Esophagus muscularis mucosa (tissue), 3 donors: Measurements from ENCODE around the gene NDUFB2.

Experiments used
- POLR2A ChIP-seq: fragments of 450-650 bp; IDR thresholded peaks from one replicate; pipeline ENCODE4 v1.6.1; 2017; ENCODE audit warnings: antibody characterized with exemption, moderate library complexity, mild to moderate bottlenecking, low read depth
- POLR2AphosphoS5 ChIP-seq, 2 donors: sonication (generic); formaldehyde crosslinking; IDR thresholded peaks; one replicate each; pipeline ENCODE4 v1.6.1; 2017; ENCODE audit warnings: antibody characterized with exemption in 2 of 2
- TF ChIP-seq, protein P1 (sequence below), 3 experiments: fragments of 200-600 bp in 2 of 3; fragments of 450-650 bp in 1 of 3; sonication (generic) in 2 of 3; IDR thresholded peaks; one replicate each; pipeline ENCODE4 v1.5.1; 2017 to 2019; ENCODE audit warnings: antibody characterized with exemption in 3 of 3, mild to moderate bottlenecking in 2 of 3, moderate library complexity in 1 of 3

GRCh38 chr7:140685407-140686087 lies 11.0 kb upstream of the NDUFB2 start:
- TF ChIP-seq POLR2A (no peak), POLR2AphosphoS5 (IDR thresholded peaks at IDR 0.05) (no peak)
- TF ChIP-seq, protein P1, sequence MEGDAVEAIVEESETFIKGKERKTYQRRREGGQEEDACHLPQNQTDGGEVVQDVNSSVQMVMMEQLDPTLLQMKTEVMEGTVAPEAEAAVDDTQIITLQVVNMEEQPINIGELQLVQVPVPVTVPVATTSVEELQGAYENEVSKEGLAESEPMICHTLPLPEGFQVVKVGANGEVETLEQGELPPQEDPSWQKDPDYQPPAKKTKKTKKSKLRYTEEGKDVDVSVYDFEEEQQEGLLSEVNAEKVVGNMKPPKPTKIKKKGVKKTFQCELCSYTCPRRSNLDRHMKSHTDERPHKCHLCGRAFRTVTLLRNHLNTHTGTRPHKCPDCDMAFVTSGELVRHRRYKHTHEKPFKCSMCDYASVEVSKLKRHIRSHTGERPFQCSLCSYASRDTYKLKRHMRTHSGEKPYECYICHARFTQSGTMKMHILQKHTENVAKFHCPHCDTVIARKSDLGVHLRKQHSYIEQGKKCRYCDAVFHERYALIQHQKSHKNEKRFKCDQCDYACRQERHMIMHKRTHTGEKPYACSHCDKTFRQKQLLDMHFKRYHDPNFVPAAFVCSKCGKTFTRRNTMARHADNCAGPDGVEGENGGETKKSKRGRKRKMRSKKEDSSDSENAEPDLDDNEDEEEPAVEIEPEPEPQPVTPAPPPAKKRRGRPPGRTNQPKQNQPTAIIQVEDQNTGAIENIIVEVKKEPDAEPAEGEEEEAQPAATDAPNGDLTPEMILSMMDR (IDR thresholded peaks at IDR 0.05), result no peak
